Astrocyte of the cerebellum (primary cell): ENCODE results near the gene APELA.

Source experiments
- DNase-seq: peaks from one replicate; pipeline ENCODE4 v3.0.0-alpha.2; 2011; ENCODE audit warnings: low read depth
- H3K4me3 ChIP-seq: 2 replicates; pipeline ENCODE4 v1.5.1; 2011; ENCODE audit warnings: mild to moderate bottlenecking, low read depth, low read length, moderate library complexity
- in situ Hi-C: cut with HindIII; loops from 2 replicates; pipeline ENCODE4 v1.10.0; 2017; ENCODE audit warnings: low sequenced_read_pairs
- TF ChIP-seq, protein P1 (sequence below): IDR thresholded peaks from 2 replicates; pipeline ENCODE4 v1.5.1; 2012; ENCODE audit warnings: low read length, low read depth, moderate library complexity, mild to moderate bottlenecking; ENCODE audit errors: missing control alignments

The APELA gene, protein sequence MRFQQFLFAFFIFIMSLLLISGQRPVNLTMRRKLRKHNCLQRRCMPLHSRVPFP

DNA sequence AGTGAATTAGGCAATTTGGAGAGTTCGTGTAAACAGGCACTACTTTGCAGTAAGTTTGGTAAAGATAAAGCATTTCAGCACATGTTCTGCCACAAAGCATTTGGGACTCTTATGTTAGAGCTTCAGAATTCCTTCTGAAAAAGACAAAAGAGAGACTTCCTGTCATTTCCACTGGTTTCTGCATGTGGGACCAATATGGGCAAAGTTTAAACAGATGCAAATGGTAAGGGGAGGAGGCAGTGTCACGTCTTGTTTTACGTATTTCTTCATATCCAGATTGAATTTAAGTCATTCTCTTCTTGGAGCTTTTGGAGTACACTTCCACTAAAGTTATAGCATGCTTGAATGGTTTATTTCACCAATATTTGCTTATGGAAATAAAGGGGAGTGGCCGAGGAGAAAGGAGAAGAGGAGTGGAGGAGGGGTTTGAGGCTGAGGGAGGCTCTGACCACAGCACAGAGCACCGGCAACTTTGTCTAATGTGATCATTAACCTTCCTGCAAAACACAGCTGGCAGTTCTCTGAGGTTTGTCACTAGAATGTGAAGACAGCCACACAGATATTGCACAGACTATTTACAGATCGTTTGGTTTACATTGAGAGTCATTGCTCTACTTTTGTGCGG is at the start of gene APELA:
TSS of gene APELA (plus strand) at position 479 of the 625 bp plus-strand sequence. CDS start 154 bp downstream, outside the sequence.
- TF ChIP-seq, protein P1, sequence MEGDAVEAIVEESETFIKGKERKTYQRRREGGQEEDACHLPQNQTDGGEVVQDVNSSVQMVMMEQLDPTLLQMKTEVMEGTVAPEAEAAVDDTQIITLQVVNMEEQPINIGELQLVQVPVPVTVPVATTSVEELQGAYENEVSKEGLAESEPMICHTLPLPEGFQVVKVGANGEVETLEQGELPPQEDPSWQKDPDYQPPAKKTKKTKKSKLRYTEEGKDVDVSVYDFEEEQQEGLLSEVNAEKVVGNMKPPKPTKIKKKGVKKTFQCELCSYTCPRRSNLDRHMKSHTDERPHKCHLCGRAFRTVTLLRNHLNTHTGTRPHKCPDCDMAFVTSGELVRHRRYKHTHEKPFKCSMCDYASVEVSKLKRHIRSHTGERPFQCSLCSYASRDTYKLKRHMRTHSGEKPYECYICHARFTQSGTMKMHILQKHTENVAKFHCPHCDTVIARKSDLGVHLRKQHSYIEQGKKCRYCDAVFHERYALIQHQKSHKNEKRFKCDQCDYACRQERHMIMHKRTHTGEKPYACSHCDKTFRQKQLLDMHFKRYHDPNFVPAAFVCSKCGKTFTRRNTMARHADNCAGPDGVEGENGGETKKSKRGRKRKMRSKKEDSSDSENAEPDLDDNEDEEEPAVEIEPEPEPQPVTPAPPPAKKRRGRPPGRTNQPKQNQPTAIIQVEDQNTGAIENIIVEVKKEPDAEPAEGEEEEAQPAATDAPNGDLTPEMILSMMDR: no peak
- in situ Hi-C loops: no loop called here
- DNase-seq: no peak
- H3K4me3 ChIP-seq: no peak within 1 kb of the TSS

DNA sequence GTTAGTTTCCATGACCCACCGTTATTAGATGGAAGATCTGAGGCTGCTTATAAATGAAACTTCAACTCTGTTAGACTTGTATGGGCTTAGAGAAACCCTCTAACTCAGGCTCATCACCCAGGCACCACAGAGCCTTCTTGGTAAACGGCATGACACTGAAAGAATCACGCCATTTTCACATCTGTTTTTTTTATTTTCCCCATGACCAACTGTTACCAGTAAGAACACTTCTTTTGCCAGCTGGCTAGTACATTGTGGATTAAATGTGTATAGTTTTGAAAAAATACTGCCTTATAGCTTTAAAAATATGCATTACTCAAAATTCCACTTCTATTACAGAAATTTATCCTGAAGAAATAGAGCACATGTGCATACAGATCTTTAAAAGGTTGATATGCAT is 48.0 kb upstream of the APELA start:
- H3K4me3 ChIP-seq: no peak overlapping the region
- TF ChIP-seq, protein P1: no peak
- no peak for DNase-seq
- in situ Hi-C loops: no loop called here

DNA sequence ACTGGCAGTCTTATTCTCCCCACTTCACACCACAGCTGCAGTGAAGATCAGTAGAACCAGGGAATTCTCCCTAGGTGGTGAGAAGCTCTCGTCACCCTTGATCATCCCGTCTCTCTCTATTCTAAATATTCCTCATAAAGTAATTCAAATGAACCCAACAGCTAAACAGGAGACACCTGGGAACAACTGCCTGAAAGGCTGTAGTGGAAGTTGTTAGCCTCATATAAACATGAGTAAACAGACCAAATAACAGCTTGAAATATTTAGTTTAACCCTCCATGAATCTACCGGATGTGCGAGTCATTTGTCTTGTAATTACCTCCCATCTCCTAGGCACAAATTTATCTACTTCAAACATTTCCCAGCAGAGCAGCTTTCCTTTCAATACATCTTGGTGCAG is 30.4 kb upstream of the APELA start:
- no peak overlapping the region for H3K4me3 ChIP-seq
- TF ChIP-seq, protein P1: no peak
- DNase-seq: no peak
- in situ Hi-C loops: no loop called here

DNA sequence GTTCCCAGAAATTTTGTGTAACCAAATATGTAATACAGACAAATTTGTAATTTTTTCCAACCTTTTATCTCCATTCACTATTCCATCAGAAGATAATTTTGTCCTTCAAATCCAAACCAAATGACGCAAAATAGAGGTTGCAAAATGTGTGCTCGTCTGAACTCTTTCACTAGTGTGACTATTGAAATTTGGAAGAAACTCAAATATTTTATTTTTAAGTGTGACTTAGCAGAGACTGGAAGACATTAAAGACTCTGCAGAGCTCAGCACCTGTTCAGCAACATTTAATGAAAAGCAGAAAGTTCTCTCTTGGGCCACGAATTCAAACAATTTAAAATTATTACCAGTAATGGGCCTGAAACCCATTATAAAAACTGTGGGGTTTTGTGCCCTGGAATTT is 30.0 kb upstream of the APELA start:
- no peak for DNase-seq
- in situ Hi-C loops: no loop called here
- TF ChIP-seq, protein P1: no peak
- no peak overlapping the region for H3K4me3 ChIP-seq

DNA sequence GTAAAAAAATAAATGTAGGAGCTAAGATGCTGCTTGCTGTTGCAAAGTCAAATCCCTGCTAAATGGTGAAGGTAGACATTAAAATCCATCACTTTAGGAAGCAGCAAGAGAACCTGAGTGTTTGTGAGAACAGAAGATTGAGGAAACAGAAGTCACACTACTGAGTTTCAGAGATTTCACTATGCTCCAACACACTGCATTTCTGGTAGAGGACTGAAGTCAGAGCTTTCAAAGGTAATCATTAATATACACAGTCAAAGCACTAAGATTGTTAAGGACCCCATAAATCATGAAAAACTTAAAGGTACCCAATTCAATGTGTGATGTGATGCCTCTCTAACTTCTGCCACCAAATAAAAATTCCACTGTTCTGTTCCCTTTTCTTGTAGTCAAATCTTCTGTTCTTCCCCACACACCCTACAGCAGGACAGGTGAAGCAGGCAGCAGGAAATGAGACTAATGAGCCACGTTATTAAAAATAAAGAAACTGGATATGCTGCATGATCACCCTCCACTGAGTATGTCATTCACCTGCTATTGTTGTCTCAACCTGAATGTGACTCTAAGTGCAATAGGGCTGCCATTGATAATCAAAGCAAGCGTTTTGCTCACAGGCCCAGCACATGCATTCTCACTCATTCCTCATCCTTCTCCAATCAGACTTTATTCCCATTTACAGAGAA is 28.9 kb upstream of the APELA start:
- H3K4me3 ChIP-seq: no peak overlapping the region
- TF ChIP-seq, protein P1: no peak
- in situ Hi-C loops: no loop called here
- no peak for DNase-seq

DNA sequence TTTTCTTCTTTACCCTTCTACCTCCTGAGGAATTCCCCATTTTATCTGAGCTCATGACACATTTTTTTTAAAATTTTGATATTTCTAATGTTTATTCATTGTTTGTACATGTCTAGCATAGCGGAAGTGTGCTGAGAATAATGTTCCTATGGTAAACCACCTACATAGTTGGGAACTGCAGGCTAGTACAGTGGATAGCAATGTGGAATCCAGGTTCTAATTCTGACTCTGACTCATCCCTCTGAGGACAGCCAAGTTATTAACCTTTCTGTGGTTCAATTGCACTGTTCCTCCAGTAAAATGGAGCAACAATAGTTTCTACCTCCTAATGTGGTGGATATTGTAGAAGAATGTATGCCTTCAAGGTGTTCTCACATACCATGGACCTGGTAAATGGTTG is 20.6 kb upstream of the APELA start:
- DNase-seq: no peak
- TF ChIP-seq, protein P1: no peak
- in situ Hi-C loops: no loop called here
- H3K4me3 ChIP-seq: no peak overlapping the region
